ENCODE data around the gene TCF20.

- no peak for TF ChIP-seq CTCF (IDR thresholded peaks at IDR 0.05 in 4 of 5, conservative IDR thresholded peaks at IDR 0.05 in 1 of 5)
- TF ChIP-seq POLR2A (IDR thresholded peaks at IDR 0.05): no peak
Measured at GRCh38 chr22:42296883-42297282, 26.4 kb upstream of the TCF20 start.
